Muscle of leg (tissue), 11 donors: ENCODE data around the gene ELOB. TPM values are rescaled to one million over a fixed set of nuclear protein-coding genes. Genes with fewer than 3 reads are reported as not detected.

Experiments
- DNase-seq: peaks from one replicate; pipeline ENCODE4 v3.0.0; 2013
- H3K27ac ChIP-seq: one replicate; pipeline ENCODE4 v1.5.1; 2013; ENCODE audit warnings: mild to moderate bottlenecking, low read length, control low read depth
- H3K27me3 ChIP-seq: one replicate; pipeline ENCODE4 v1.6.1; 2013; ENCODE audit warnings: low read length; ENCODE audit not compliant: control insufficient read depth, insufficient read depth
- H3K36me3 ChIP-seq: one replicate; pipeline ENCODE4 v1.6.1; 2013; ENCODE audit warnings: low read length; ENCODE audit not compliant: control insufficient read depth, insufficient read depth
- H3K4me1 ChIP-seq: one replicate; pipeline ENCODE4 v1.6.1; 2013; ENCODE audit warnings: low read length; ENCODE audit not compliant: control insufficient read depth, insufficient read depth
- H3K4me3 ChIP-seq: one replicate; pipeline ENCODE4 v1.5.1; 2013; ENCODE audit warnings: low read length, control low read depth
- H3K9me3 ChIP-seq: replicated peaks from 2 replicates; pipeline ENCODE4 v1.6.1; 2013; ENCODE audit warnings: low read depth, low read length; ENCODE audit not compliant: control insufficient read depth
- WGBS: methylation state at CpG from one replicate; pipeline ENCODE4 v1.1.5; 2013; ENCODE audit warnings: missing lambda C conversion rate; ENCODE audit not compliant: insufficient coverage; 5-methylcytosine and 5-hydroxymethylcytosine counted together
- polyA plus RNA-seq, 8 donors: library from polyadenylated mRNA; unstranded; fragments of 120-200 nt; gene quantifications; one replicate each; pipeline versions ENCODE4 v1.2.1 to v1.2.3, GENCODE V29; 2013; ENCODE audit warnings: inconsistent platforms in 1 of 8, low replicate concordance in 1 of 8; ENCODE audit not compliant: insufficient read length in 8 of 8, insufficient read depth in 1 of 8
- total RNA-seq: library from RNA; stranded (reverse); fragments of 120-200 nt; gene quantifications from one replicate; pipeline ENCODE4 v1.2.4, GENCODE V29; 2013

Gene ELOB
- total and polyA plus RNA-seq, 9 donors: 162 to 228 (median 193) TPM

DNA sequence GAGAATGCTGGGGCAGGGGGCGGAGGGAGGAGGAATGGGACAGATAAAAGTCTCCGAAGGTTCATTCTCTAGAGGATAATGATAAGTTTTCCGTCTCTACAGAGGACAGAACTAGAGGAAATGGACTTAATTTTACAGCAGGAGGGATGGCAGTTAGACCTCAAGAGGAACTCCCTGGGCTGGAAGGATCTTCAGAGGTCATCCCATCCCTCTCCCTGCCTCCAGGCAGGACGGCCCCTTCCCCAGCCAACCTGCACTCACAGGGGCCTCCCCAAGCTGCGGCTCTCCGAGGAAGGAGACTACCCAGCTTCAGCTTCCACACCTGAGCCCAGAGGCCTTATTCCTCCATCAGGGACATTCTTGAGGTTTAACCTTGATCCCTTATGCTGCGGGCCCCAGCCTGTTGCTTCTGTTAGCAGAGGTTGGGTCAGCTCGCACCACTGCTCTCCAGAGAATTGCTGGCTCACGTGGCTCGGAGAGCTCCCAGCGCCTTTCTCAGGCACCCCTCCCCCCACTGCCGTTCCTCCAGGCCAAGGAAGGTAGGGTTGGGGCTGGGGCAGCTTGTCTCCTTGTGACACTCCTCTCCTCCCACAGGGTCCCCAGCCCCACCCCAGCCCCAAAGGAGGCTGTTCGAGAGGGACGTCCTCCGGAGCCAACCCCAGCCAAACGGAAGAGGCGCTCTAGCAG, 8.5 kb downstream of the ELOB start:
- no peak for DNase-seq
- Histone ChIP-seq H3K27ac (no peak overlapping the region), H3K4me3 (no peak overlapping the region), H3K9me3 (peaks cover 7% of the 10 kb centered on the region), H3K4me1 (peaks cover 23% of the 10 kb centered on the region), H3K27me3 (no peaks in the 10 kb centered on the region), H3K36me3 (peaks cover 96% of the 10 kb centered on the region)
- 65% methylated on average over 10 of the region's 17 CpGs for WGBS

DNA sequence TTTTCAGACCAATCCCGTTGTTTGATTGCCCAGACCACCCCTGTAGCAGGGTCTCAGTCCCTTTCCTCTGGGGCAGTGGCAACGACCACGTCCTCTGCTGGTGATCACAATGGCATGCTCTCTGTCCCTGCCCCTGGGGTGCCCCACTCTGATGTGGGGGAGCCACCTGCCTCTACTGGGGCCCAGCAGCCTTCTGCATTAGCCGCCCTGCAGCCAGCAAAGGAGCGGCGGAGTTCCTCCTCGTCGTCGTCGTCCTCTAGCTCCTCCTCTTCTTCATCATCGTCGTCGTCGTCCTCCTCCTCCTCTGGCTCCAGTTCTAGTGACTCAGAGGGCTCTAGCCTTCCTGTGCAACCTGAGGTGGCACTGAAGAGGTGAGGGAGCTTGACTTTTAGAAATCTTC, 9.2 kb downstream of the ELOB start:
- DNase-seq: no peak
- 53% methylated on average over 10 of the region's 14 CpGs for WGBS
- Histone ChIP-seq H3K9me3 (peaks cover 7% of the 10 kb centered on the region), H3K4me3 (no peak overlapping the region), H3K27me3 (no peaks in the 10 kb centered on the region), H3K4me1 (peaks cover 23% of the 10 kb centered on the region), H3K36me3 (peaks cover 96% of the 10 kb centered on the region), H3K27ac (no peak overlapping the region)

DNA sequence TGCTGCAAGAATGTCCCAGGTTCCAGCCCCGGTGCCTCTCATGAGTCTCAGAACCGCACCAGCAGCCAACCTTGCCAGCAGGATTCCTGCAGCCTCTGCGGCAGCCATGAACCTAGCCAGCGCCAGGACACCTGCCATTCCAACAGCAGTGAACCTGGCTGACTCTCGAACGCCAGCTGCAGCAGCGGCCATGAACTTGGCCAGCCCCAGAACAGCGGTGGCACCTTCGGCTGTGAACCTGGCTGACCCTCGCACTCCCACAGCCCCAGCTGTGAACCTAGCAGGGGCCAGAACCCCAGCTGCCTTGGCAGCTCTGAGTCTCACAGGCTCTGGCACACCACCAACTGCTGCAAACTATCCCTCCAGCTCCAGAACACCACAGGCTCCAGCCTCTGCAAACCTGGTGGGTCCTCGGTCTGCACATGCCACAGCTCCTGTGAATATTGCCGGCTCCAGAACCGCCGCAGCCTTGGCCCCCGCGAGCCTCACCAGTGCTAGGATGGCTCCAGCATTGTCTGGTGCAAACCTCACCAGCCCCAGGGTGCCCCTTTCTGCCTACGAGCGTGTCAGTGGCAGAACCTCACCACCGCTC, 9.8 kb downstream of the ELOB start:
- Histone ChIP-seq H3K27ac (no peak overlapping the region), H3K4me1 (peaks cover 23% of the 10 kb centered on the region), H3K27me3 (no peaks in the 10 kb centered on the region), H3K36me3 (peaks cover 99% of the 10 kb centered on the region), H3K4me3 (no peak overlapping the region), H3K9me3 (peaks cover 7% of the 10 kb centered on the region)
- DNase-seq: no peak
- WGBS: 76% methylated on average over 19 of the region's 19 CpGs

DNA sequence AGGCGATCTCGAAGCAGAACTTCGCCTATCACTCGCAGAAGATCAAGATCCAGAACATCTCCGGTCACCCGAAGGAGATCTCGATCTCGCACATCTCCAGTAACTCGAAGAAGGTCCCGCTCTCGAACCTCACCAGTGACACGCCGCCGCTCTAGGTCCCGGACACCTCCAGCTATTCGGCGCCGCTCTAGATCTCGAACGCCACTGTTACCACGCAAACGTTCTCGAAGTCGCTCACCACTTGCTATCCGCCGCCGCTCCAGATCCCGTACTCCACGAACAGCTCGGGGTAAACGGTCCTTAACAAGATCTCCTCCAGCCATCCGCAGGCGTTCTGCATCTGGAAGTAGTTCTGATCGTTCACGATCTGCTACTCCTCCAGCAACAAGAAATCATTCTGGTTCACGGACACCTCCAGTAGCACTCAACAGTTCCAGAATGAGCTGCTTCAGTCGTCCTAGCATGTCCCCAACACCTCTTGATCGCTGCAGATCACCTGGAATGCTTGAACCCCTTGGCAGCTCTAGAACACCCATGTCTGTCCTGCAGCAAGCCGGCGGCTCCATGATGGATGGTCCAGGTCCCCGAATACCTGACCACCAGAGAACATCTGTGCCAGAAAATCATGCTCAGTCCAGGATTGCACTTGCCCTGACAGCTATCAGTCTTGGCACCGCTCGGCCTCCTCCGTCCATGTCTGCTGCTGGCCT, 10.5 kb downstream of the ELOB start:
- DNase-seq: no peak
- H3K27ac ChIP-seq: no peak overlapping the region
- 94% methylated on average over 44 of the region's 44 CpGs for WGBS
- H3K4me1 ChIP-seq: peaks cover 19% of the 10 kb centered on the region
- no peak overlapping the region for H3K4me3 ChIP-seq
- H3K36me3 ChIP-seq: peaks cover 100% of the 10 kb centered on the region
- H3K9me3 ChIP-seq: peaks cover 9% of the 10 kb centered on the region
- no peaks in the 10 kb centered on the region for H3K27me3 ChIP-seq

DNA sequence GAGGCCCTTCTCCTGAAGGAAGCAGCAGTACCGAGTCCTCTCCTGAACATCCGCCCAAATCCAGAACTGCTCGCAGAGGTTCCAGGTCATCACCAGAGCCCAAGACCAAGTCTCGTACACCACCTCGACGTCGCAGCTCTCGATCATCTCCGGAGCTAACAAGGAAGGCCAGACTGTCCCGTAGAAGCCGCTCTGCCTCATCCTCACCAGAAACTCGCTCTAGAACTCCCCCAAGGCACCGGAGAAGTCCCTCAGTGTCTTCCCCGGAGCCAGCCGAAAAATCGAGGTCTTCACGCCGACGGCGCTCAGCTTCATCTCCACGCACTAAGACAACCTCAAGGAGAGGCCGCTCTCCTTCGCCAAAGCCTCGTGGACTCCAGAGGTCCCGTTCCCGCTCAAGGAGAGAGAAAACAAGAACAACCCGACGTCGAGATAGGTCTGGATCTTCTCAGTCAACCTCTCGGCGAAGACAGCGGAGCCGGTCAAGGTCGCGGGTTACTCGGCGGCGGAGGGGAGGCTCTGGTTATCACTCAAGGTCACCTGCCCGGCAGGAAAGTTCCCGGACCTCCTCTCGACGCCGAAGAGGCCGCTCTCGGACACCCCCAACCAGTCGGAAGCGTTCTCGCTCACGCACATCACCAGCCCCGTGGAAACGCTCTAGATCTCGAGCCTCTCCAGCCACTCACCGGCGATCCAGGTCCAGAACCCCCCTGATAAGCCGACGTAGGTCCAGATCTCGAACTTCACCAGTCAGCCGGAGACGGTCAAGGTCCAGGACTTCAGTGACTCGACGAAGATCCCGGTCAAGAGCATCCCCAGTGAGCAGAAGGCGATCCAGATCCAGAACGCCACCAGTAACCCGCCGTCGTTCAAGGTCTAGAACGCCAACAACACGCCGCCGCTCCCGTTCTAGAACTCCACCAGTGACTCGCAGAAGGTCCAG, 11.3 kb downstream of the ELOB start:
- 97% methylated on average over 72 of the region's 73 CpGs for WGBS
- H3K27me3 ChIP-seq: no peaks in the 10 kb centered on the region
- H3K36me3 ChIP-seq: peaks cover 98% of the 10 kb centered on the region
- H3K4me1 ChIP-seq: peaks cover 15% of the 10 kb centered on the region
- no peak for DNase-seq
- H3K27ac ChIP-seq: no peak overlapping the region
- peaks cover 9% of the 10 kb centered on the region for H3K9me3 ChIP-seq
- no peak overlapping the region for H3K4me3 ChIP-seq

DNA sequence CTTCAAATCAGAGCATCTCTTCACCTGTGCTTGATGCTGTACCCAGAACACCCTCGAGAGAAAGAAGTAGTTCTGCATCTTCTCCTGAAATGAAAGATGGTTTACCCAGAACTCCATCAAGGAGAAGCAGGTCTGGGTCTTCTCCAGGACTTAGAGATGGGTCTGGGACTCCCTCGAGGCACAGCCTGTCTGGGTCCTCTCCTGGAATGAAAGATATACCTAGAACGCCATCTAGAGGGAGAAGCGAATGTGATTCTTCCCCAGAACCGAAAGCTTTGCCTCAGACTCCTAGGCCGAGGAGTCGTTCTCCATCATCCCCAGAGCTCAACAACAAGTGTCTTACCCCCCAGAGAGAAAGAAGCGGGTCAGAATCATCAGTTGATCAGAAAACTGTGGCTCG, 12.4 kb downstream of the ELOB start:
- Histone ChIP-seq H3K27me3 (no peaks in the 10 kb centered on the region), H3K4me1 (peaks cover 15% of the 10 kb centered on the region), H3K36me3 (peaks cover 95% of the 10 kb centered on the region), H3K4me3 (no peak overlapping the region), H3K9me3 (peaks cover 9% of the 10 kb centered on the region), H3K27ac (no peak overlapping the region)
- no peak for DNase-seq
- WGBS: 92% methylated on average over 3 of the region's 9 CpGs

DNA sequence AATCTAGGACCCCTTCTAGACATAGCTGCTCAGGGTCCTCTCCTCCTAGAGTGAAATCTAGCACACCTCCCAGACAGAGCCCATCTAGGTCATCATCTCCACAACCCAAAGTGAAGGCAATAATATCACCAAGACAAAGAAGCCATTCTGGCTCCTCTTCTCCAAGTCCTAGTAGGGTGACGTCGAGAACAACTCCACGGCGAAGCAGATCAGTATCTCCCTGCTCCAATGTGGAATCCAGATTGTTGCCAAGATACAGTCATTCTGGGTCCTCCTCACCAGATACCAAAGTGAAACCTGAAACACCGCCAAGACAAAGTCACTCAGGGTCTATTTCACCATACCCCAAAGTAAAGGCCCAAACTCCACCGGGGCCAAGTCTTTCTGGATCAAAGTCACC, 13.9 kb downstream of the ELOB start:
- Histone ChIP-seq H3K9me3 (peaks cover 9% of the 10 kb centered on the region), H3K4me3 (no peak overlapping the region), H3K4me1 (peaks cover 8% of the 10 kb centered on the region), H3K36me3 (peaks cover 95% of the 10 kb centered on the region), H3K27ac (no peak overlapping the region), H3K27me3 (no peaks in the 10 kb centered on the region)
- WGBS: 97% methylated on average over 6 of the region's 6 CpGs
- DNase-seq: no peak

DNA sequence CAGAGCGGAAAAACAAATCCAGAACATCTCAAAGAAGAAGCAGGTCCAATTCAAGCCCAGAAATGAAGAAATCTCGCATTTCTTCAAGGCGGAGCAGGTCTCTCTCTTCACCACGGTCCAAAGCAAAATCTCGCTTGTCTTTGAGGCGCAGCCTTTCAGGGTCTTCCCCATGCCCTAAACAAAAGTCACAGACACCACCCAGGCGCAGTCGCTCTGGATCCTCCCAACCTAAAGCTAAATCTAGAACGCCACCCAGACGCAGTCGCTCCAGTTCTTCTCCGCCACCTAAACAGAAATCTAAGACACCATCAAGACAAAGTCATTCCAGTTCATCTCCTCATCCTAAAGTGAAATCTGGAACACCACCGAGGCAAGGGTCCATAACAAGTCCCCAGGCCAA, 14.4 kb downstream of the ELOB start:
- DNase-seq: no peak
- Histone ChIP-seq H3K36me3 (peaks cover 95% of the 10 kb centered on the region), H3K27me3 (no peaks in the 10 kb centered on the region), H3K9me3 (peaks cover 9% of the 10 kb centered on the region), H3K4me3 (no peak overlapping the region), H3K4me1 (peaks cover 8% of the 10 kb centered on the region), H3K27ac (no peak overlapping the region)
- WGBS: 98% methylated on average over 12 of the region's 13 CpGs

DNA sequence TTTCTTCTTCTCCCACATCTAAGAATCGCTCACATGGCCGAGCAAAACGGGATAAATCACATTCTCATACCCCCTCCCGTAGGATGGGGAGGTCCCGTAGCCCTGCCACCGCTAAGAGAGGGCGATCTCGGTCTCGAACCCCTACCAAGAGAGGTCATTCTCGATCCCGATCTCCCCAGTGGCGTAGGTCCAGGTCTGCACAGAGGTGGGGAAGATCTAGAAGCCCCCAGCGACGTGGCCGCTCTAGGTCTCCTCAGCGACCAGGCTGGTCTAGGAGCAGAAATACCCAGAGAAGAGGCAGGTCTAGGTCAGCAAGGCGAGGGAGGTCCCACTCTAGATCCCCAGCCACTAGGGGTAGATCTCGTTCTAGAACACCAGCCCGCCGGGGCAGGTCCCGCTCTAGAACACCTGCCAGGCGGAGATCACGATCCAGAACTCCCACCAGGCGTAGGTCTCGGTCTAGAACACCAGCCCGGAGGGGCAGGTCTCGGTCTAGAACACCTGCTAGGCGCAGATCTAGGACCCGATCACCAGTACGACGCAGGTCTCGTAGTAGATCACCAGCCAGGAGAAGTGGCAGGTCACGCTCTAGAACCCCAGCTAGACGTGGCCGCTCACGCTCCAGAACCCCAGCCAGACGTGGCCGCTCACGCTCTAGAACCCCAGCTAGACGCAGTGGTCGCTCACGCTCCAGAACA, 15.0 kb downstream of the ELOB start:
- peaks cover 95% of the 10 kb centered on the region for H3K36me3 ChIP-seq
- H3K4me1 ChIP-seq: peaks cover 3% of the 10 kb centered on the region
- H3K4me3 ChIP-seq: no peak overlapping the region
- 98% methylated on average over 41 of the region's 42 CpGs for WGBS
- H3K9me3 ChIP-seq: peaks cover 9% of the 10 kb centered on the region
- no peaks in the 10 kb centered on the region for H3K27me3 ChIP-seq
- no peak overlapping the region for H3K27ac ChIP-seq
- no peak for DNase-seq
